Stimulated activated naive CD8-positive, alpha-beta T cell treated with anti-CD3 and anti-CD28 coated beads, Interleukin-15, Interleukin-2, amounts not matched to agents 100 ng/mL and 50 ng/mL, for 24 hours (primary cell): Measurements from ENCODE around the gene SERPING1.

Experiments
- H3K27ac Mint-ChIP-seq: one replicate; pipeline ENCODE4 v1.8.0; 2021; ENCODE audit warnings: mild to moderate bottlenecking, mixed read lengths
- H3K27me3 Mint-ChIP-seq: one replicate; pipeline ENCODE4 v1.8.0; 2021; ENCODE audit warnings: mixed read lengths
- H3K36me3 Mint-ChIP-seq: one replicate; pipeline ENCODE4 v1.8.0; 2021; ENCODE audit warnings: low read depth, mixed read lengths
- H3K4me1 Mint-ChIP-seq: one replicate; pipeline ENCODE4 v1.8.0; 2021; ENCODE audit warnings: low read depth, mixed read lengths
- H3K4me3 Mint-ChIP-seq: one replicate; pipeline ENCODE4 v1.8.0; 2021; ENCODE audit warnings: mild to moderate bottlenecking, mixed read lengths
- H3K9me3 Mint-ChIP-seq: one replicate; pipeline ENCODE4 v1.8.0; 2021; ENCODE audit warnings: mixed read lengths

Gene SERPING1

GRCh38 chr11:57615308-57615707, 17.8 kb downstream of the SERPING1 start:
- Mint-ChIP-seq H3K4me1 (no peaks in the 10 kb centered on the region), H3K4me3 (no peak overlapping the region), H3K27me3 (peaks cover 9% of the 10 kb centered on the region), H3K36me3 (no peaks in the 10 kb centered on the region), H3K27ac (no peak overlapping the region), H3K9me3 (peaks cover 7% of the 10 kb centered on the region)

DNA sequence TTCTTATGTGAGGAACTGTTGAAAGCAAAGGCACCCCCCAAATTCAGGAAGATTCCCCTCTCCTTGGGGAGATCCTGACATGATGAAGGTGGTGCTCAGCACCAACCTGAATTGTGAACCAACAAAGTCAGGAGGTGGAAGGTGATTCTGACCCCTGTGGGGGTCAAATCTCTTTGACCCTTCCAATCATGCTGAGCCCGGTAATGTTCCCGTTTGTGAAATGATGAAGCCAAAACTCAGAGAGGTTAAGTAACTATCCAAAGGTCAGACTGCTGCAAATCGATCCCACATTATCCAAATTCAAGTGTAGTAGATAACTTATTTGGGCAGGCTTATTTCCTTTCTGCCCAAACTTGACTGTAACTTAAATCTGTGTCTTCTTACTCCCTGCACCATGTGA, 19.1 kb downstream of the SERPING1 start:
- no peak overlapping the region for H3K27ac Mint-ChIP-seq
- H3K9me3 Mint-ChIP-seq = peaks cover 7% of the 10 kb centered on the region
- H3K4me1 Mint-ChIP-seq = no peaks in the 10 kb centered on the region
- H3K36me3 Mint-ChIP-seq = no peaks in the 10 kb centered on the region
- H3K4me3 Mint-ChIP-seq = no peak overlapping the region
- peaks cover 9% of the 10 kb centered on the region for H3K27me3 Mint-ChIP-seq

- no peaks in the 10 kb centered on the region for H3K36me3 Mint-ChIP-seq
- H3K27ac Mint-ChIP-seq = no peak overlapping the region
- peaks cover 9% of the 10 kb centered on the region for H3K27me3 Mint-ChIP-seq
- H3K4me3 Mint-ChIP-seq = no peak overlapping the region
- H3K9me3 Mint-ChIP-seq = peaks cover 7% of the 10 kb centered on the region
- H3K4me1 Mint-ChIP-seq = no peaks in the 10 kb centered on the region
These were observed 21.0 kb downstream of the SERPING1 start for GRCh38 chr11:57618438-57618837.

DNA sequence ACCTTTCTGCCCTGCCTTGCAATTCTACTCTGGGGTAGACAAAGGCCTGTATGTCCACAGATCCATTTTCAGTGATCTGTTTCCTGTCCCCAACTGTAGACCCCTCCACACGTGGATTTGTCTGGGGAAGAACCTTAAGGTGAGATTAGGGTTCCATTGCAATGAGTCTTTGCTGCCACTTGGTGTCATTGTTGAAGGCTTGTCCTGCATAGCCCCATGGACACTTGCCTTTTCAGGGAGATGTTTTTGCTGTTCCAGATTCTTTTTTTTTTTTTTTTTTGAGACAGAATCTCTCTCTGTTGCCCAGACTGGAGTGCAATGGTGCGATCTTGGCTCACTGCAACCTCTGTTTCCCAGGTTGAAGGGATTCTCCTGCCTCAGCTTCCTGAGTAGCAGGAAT, 21.8 kb downstream of the SERPING1 start:
- Mint-ChIP-seq H3K4me3 (no peak overlapping the region), H3K9me3 (peaks cover 7% of the 10 kb centered on the region), H3K27ac (no peak overlapping the region), H3K4me1 (no peaks in the 10 kb centered on the region), H3K27me3 (peaks cover 5% of the 10 kb centered on the region), H3K36me3 (no peaks in the 10 kb centered on the region)

DNA sequence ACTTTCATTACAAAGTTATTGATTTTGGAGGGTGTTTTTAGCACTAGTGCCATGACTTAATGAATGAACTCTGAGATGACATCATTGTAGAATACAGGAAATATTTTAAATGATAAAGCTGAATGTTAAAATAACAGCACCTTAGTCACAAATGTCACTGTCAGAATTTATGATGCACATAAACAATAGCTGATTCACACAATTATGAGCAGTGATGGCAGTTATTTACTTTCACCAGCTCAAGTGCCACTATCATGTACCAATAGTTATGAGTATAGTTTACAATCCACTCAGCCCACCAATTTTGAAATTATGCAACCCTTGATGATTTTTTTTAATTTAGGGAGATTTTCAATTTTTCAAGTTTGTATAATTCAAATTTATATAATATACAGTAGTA, 23.0 kb downstream of the SERPING1 start:
- Mint-ChIP-seq H3K27me3 (peaks cover 5% of the 10 kb centered on the region), H3K9me3 (peaks cover 7% of the 10 kb centered on the region), H3K27ac (no peak overlapping the region), H3K4me3 (no peak overlapping the region), H3K36me3 (no peaks in the 10 kb centered on the region), H3K4me1 (no peaks in the 10 kb centered on the region)

DNA sequence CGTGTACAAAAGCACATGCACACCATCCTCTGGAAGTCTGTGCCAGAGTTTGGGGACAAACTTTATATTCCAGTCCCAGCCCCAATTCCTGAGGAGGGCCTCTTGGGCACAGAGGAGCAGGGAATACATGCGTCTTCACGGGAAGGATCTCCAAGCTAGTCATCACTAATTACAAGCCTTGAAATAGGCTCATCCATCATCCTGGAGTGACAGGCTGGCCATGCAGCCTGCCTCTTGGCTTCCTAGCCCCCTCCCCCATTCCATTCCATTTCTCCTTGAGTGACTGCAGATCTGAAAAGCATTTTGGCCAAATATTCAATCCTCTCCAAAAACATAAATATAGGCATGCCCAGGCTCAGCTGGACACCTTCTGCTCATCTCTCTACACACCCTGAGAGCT, 24.8 kb downstream of the SERPING1 start:
- no peak overlapping the region for H3K4me3 Mint-ChIP-seq
- H3K9me3 Mint-ChIP-seq = peaks cover 7% of the 10 kb centered on the region
- no peaks in the 10 kb centered on the region for H3K36me3 Mint-ChIP-seq
- no peak overlapping the region for H3K27ac Mint-ChIP-seq
- H3K27me3 Mint-ChIP-seq = no peaks in the 10 kb centered on the region
- H3K4me1 Mint-ChIP-seq = no peaks in the 10 kb centered on the region

- H3K27me3 Mint-ChIP-seq = no peaks in the 10 kb centered on the region
- H3K27ac Mint-ChIP-seq = no peak overlapping the region
- no peak overlapping the region for H3K4me3 Mint-ChIP-seq
- no peaks in the 10 kb centered on the region for H3K36me3 Mint-ChIP-seq
- H3K9me3 Mint-ChIP-seq = peaks cover 2% of the 10 kb centered on the region
- no peaks in the 10 kb centered on the region for H3K4me1 Mint-ChIP-seq
These were observed 27.4 kb downstream of the SERPING1 start for GRCh38 chr11:57624864-57625263.

GRCh38 chr11:57626895-57627294, 29.4 kb downstream of the SERPING1 start:
- Mint-ChIP-seq H3K27ac (no peak overlapping the region), H3K27me3 (peaks cover 8% of the 10 kb centered on the region), H3K9me3 (no peaks in the 10 kb centered on the region), H3K4me3 (no peak overlapping the region), H3K36me3 (no peaks in the 10 kb centered on the region), H3K4me1 (no peaks in the 10 kb centered on the region)

DNA sequence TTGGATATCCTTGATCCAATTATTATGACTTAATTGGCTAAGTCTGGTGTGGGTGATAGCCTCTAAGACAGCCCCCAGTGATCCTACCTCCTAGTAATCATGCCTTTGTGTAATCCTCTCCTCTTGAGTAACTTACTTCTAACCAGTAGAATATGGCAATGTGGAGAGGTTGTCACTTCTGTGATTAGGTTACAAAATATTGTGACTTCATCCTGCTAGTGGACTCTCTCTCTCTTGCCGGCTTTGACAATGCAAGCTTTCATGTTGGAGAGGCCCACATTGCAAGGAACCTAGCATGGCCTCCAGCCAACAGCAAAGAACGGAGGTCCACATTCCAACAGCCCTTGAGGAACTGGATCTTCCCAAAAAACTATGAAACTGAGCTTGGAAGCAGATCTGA, 32.7 kb downstream of the SERPING1 start:
- no peaks in the 10 kb centered on the region for H3K4me1 Mint-ChIP-seq
- H3K27ac Mint-ChIP-seq = no peak overlapping the region
- no peaks in the 10 kb centered on the region for H3K36me3 Mint-ChIP-seq
- H3K27me3 Mint-ChIP-seq = peaks cover 16% of the 10 kb centered on the region
- no peak overlapping the region for H3K4me3 Mint-ChIP-seq
- no peaks in the 10 kb centered on the region for H3K9me3 Mint-ChIP-seq

- Mint-ChIP-seq H3K36me3 (no peaks in the 10 kb centered on the region), H3K4me3 (no peak overlapping the region), H3K9me3 (no peaks in the 10 kb centered on the region), H3K4me1 (no peaks in the 10 kb centered on the region), H3K27me3 (peaks cover 20% of the 10 kb centered on the region), H3K27ac (no peak overlapping the region)
These were observed 34.6 kb downstream of the SERPING1 start for GRCh38 chr11:57632116-57632515.

- H3K27ac Mint-ChIP-seq = no peak overlapping the region
- no peaks in the 10 kb centered on the region for H3K9me3 Mint-ChIP-seq
- no peaks in the 10 kb centered on the region for H3K36me3 Mint-ChIP-seq
- H3K4me1 Mint-ChIP-seq = peaks cover 7% of the 10 kb centered on the region
- peaks cover 31% of the 10 kb centered on the region for H3K27me3 Mint-ChIP-seq
- H3K4me3 Mint-ChIP-seq = no peak overlapping the region
These were observed 36.0 kb downstream of the SERPING1 start for GRCh38 chr11:57633394-57634070.

DNA sequence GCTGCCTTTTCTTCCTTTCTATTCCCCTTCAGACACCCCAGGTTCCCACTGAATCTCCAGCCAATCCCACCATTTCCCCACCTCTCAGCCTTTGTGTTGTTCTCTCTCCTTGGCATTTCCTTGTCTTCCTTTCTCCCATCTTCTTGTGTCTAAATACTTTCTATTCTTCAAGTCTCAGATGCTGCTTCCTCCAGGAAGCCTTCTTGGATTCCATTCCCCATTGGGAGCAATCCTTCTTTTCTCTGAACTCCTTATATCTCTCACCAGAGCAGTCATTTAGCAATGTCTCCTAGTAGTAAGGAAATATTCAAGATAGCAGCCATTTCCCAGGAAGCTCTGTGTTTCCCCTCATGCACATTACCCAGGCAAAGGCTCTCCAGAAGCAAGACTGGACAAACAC, 36.8 kb downstream of the SERPING1 start:
- Mint-ChIP-seq H3K36me3 (no peaks in the 10 kb centered on the region), H3K4me3 (no peak overlapping the region), H3K27ac (no peak overlapping the region), H3K27me3 (peaks cover 31% of the 10 kb centered on the region), H3K9me3 (no peaks in the 10 kb centered on the region), H3K4me1 (peaks cover 13% of the 10 kb centered on the region)

- H3K27ac Mint-ChIP-seq = no peak overlapping the region
- H3K4me3 Mint-ChIP-seq = no peak overlapping the region
- peaks cover 17% of the 10 kb centered on the region for H3K4me1 Mint-ChIP-seq
- peaks cover 31% of the 10 kb centered on the region for H3K27me3 Mint-ChIP-seq
- H3K36me3 Mint-ChIP-seq = no peaks in the 10 kb centered on the region
- H3K9me3 Mint-ChIP-seq = no peaks in the 10 kb centered on the region
These were observed 37.8 kb downstream of the SERPING1 start for GRCh38 chr11:57635246-57635645.

GRCh38 chr11:57637626-57638004, 40.1 kb downstream of the SERPING1 start:
- no peaks in the 10 kb centered on the region for H3K36me3 Mint-ChIP-seq
- peaks cover 23% of the 10 kb centered on the region for H3K27me3 Mint-ChIP-seq
- peak overlapping the region; percentile 82 for H3K4me3 Mint-ChIP-seq
- no peaks in the 10 kb centered on the region for H3K9me3 Mint-ChIP-seq
- peaks cover 17% of the 10 kb centered on the region for H3K4me1 Mint-ChIP-seq
- peak overlapping the region; percentile 70 for H3K27ac Mint-ChIP-seq

DNA sequence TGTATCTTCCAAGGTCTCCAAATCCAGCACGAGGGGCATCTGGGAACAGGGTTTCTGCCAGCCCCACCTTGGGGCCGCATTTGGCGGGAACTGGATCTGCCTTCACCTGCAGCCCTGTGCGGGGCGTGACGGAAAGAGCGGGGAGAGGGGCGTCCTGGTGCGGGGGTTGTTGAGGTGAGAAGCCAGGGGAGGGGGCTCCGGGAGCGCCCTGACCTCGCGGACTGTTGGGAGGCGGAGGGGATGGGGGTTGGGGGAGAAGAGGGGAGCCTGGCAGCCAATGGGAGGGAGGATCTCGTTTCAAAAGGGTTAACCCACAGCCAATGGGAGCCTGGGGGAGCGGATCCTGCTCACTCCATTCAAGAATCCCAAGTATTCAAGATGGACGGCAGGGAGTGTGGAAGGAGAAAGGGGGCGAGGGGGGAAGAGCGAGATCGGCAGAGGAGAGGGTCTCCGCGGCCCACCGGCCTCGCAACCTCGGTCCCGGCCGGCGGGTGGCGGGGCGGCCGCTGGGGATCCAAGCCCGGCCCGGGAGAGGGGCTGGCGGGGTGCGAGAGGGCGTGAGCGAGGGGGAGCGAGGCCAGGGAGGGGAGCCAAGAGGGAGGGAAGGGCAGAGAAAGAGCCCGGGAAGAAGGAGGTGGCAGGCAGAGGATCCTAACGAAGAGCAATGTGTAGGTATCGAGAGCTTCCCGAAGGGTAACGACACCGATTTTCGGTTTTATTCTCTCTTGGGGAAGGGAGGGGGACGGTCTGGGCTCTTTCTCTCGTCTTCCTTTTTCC, 40.7 kb downstream of the SERPING1 start:
- H3K4me1 Mint-ChIP-seq = peaks cover 17% of the 10 kb centered on the region
- peaks cover 23% of the 10 kb centered on the region for H3K27me3 Mint-ChIP-seq
- H3K27ac Mint-ChIP-seq = peak overlapping the region; percentile 70
- H3K9me3 Mint-ChIP-seq = no peaks in the 10 kb centered on the region
- peak overlapping the region; percentile 82 for H3K4me3 Mint-ChIP-seq
- no peaks in the 10 kb centered on the region for H3K36me3 Mint-ChIP-seq
